ENCODE results near the gene HDDC3.

Gene HDDC3

GRCh38 chr15:90952901-90953677 lies 20.7 kb upstream of the HDDC3 start:
- TF ChIP-seq, protein P1, sequence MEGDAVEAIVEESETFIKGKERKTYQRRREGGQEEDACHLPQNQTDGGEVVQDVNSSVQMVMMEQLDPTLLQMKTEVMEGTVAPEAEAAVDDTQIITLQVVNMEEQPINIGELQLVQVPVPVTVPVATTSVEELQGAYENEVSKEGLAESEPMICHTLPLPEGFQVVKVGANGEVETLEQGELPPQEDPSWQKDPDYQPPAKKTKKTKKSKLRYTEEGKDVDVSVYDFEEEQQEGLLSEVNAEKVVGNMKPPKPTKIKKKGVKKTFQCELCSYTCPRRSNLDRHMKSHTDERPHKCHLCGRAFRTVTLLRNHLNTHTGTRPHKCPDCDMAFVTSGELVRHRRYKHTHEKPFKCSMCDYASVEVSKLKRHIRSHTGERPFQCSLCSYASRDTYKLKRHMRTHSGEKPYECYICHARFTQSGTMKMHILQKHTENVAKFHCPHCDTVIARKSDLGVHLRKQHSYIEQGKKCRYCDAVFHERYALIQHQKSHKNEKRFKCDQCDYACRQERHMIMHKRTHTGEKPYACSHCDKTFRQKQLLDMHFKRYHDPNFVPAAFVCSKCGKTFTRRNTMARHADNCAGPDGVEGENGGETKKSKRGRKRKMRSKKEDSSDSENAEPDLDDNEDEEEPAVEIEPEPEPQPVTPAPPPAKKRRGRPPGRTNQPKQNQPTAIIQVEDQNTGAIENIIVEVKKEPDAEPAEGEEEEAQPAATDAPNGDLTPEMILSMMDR (IDR thresholded peaks at IDR 0.05; ENCODE audit: borderline replicate concordance, insufficient read depth, low read depth, low read length) = no peak
- H3K4me3 ChIP-seq (ENCODE audit: low read depth, low read length) = no peak overlapping the region

DNA sequence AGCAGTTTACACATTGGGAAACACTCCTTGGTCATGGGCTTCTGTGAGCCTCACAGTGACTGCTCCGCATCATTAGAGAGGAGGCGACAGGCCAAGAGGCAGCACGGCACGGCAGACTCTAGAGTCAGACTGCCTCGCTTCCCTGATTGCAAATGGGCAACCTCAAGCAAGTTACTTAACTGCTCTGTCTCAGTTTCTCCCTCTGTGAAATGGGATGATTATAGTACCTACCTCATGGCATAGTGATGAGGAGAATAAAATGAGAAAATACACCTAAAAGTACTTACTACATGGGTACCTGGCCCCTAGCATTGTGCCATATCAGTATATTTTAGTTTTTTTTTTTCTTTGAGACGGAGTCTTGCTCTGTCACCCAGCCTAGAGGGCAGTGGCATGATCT lies 18.3 kb upstream of the HDDC3 start:
- H3K4me3 ChIP-seq (ENCODE audit: low read depth, low read length) = no peak overlapping the region
- TF ChIP-seq, protein P1 (IDR thresholded peaks at IDR 0.05; ENCODE audit: borderline replicate concordance, insufficient read depth, low read depth, low read length) = no peak

- TF ChIP-seq, protein P1 (IDR thresholded peaks at IDR 0.05; ENCODE audit: borderline replicate concordance, insufficient read depth, low read depth, low read length) = no peak
- H3K4me3 ChIP-seq (ENCODE audit: low read depth, low read length) = no peak overlapping the region
Observed at GRCh38 chr15:90949979-90950675, 17.8 kb upstream of the HDDC3 start.

DNA sequence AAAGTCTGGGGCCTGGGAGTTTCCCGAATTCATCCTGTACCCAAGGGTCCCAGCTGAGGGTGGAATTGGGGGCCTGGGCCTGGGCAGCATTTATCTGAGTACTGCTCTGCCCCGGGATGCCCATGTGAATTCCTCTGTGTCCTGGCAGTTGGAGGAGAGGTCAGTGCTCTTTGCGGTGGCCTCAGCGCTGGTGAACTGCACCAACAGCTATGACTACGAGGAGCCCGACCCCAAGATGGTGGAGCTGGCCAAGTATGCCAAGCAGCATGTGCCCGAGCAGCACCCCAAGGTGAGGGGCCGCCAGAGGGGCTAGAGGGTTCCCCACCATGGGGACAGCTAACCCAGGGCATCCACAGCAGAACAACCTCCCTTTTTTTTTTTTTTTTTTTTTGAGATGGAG lies 16.2 kb upstream of the HDDC3 start:
- TF ChIP-seq, protein P1 (IDR thresholded peaks at IDR 0.05; ENCODE audit: borderline replicate concordance, insufficient read depth, low read depth, low read length) = no peak
- no peak overlapping the region for H3K4me3 ChIP-seq (ENCODE audit: low read depth, low read length)

DNA sequence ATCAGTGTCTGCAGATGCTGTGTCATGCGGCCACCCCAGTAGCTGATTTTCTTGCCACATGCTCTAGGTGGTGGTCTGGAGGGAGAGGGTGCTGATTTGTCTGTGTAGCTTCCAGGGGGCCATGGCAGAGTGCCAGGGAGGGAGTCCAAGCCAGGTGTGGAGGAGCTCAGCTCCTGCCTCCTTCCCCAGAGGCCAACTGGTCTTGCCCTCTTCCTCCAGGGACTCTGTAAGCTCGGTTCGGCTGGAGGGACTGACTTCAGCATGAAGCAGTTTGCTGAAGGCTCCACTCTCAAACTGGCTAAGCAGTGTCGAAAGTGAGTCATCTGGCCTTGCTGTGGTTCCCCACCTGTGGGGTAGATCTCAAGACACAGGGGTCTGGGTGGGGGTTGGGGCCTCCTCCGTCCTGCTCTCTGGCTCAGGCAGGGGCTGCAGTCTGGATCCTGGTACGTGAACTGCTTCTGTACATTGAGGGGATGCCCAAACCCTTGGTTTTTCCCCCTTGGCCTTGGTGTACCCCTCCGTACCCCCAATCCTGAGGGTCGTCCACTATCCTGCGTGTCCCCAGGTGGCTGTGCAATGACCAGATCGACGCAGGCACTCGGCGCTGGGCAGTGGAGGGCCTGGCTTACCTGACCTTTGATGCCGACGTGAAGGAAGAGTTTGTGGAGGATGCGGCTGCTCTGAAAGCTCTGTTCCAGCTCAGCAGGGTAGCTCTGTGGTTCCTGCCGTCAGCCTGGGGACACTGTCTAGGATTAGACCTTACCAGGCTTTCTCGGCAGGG lies 15.4 kb upstream of the HDDC3 start:
- TF ChIP-seq, protein P1 (IDR thresholded peaks at IDR 0.05; ENCODE audit: borderline replicate concordance, insufficient read depth, low read depth, low read length) = no peak
- H3K4me3 ChIP-seq (ENCODE audit: low read depth, low read length) = no peak overlapping the region

DNA sequence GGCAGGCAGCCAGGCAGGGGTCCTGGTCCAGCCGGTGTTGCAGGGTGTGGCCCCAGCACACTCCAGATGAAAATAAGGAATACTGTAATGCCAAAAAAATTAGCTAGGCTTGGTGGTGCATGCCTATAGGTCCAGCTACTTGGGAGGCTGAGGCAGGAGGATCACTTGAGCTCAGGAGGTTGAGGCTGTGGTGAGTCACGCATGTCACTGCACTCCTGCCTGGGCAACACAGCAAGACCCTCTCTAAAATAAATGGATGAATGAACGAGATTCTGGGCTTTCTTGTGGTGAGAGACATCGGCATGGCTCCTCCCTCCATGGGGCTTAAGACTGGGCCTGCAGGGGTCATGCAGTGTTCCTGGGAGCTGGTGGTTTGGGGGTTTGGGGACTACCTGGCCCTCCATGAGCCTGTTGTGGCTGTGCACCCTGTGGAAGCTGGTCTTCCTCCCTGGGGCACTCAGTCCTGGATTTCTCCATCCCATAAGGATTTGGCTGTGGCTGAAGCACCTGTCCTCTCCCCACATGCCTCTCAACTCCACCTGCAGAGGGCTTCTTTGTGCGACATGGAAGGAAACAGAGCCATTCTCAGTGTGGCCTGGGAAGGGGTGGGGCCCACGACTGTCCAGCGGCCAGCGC lies 14.7 kb upstream of the HDDC3 start:
- TF ChIP-seq, protein P1 (IDR thresholded peaks at IDR 0.05; ENCODE audit: borderline replicate concordance, insufficient read depth, low read depth, low read length) = no peak
- no peak overlapping the region for H3K4me3 ChIP-seq (ENCODE audit: low read depth, low read length)
